Parathyroid adenoma (tissue), 2 donors: Measurements from ENCODE around the gene KATNBL1.

ENCODE experiments used
- H2AFZ ChIP-seq: fragments of 300-600 bp; sonication (generic); one replicate; pipeline ENCODE4 v1.7.0; 2017; ENCODE audit warnings: antibody characterized with exemption, mild to moderate bottlenecking
- H3K27ac ChIP-seq: fragments of 300-600 bp; sonication (generic); one replicate; pipeline ENCODE4 v1.7.0; 2017
- H3K27me3 ChIP-seq: fragments of 300-600 bp; sonication (generic); one replicate; pipeline ENCODE4 v1.7.0; 2017; ENCODE audit warnings: low read length; ENCODE audit not compliant: control insufficient read depth, insufficient read depth
- H3K36me3 ChIP-seq: fragments of 300-600 bp; sonication (generic); one replicate; pipeline ENCODE4 v1.7.0; 2017; ENCODE audit warnings: low read length; ENCODE audit not compliant: control insufficient read depth, insufficient read depth
- H3K4me1 ChIP-seq: fragments of 300-600 bp; sonication (generic); one replicate; pipeline ENCODE4 v1.7.0; 2017; ENCODE audit warnings: control low read depth
- H3K4me2 ChIP-seq: fragments of 300-600 bp; sonication (generic); one replicate; pipeline ENCODE4 v1.7.0; 2017; ENCODE audit warnings: low read length
- H3K4me3 ChIP-seq: fragments of 300-600 bp; sonication (generic); one replicate; pipeline ENCODE4 v1.7.0; 2017; ENCODE audit warnings: low read depth, low read length
- H3K79me2 ChIP-seq: fragments of 300-600 bp; sonication (generic); one replicate; pipeline ENCODE4 v1.7.0; 2017; ENCODE audit warnings: control low read depth
- H3K9ac ChIP-seq: fragments of 300-600 bp; sonication (generic); one replicate; pipeline ENCODE4 v1.7.0; 2017; ENCODE audit warnings: mild to moderate bottlenecking
- H3K9me3 ChIP-seq: fragments of 300-600 bp; sonication (generic); one replicate; pipeline ENCODE4 v1.7.0; 2017; ENCODE audit warnings: low read length; ENCODE audit not compliant: control insufficient read depth
- TF ChIP-seq, protein P1 (sequence below): fragments of 300-600 bp; sonication (generic); IDR thresholded peaks from one replicate; pipeline ENCODE4 v1.7.0; 2017; ENCODE audit warnings: antibody characterized with exemption, mild to moderate bottlenecking
- donor health status: primary hyperparathyroidism.

The KATNBL1 gene

DNA sequence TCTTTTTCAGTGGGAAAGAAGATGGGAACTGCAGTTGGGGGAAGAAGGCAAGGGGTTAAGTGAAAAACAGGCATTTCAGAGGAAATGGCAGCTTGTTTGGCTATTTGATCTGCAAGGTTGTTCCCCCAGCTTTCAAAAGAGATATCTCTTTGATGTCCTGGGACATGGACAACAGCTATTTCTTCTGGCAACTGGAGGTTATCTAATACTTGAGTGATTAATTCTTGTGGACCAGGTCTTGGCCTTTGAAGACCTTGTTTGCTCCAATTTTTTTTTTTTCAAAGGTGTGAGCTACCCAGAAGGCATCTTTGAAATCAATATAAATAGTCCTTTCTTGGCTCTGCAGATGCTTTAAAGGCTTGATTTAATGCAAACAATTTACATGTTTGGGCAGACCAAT lies 51.5 kb downstream of the KATNBL1 start:
- TF ChIP-seq, protein P1, sequence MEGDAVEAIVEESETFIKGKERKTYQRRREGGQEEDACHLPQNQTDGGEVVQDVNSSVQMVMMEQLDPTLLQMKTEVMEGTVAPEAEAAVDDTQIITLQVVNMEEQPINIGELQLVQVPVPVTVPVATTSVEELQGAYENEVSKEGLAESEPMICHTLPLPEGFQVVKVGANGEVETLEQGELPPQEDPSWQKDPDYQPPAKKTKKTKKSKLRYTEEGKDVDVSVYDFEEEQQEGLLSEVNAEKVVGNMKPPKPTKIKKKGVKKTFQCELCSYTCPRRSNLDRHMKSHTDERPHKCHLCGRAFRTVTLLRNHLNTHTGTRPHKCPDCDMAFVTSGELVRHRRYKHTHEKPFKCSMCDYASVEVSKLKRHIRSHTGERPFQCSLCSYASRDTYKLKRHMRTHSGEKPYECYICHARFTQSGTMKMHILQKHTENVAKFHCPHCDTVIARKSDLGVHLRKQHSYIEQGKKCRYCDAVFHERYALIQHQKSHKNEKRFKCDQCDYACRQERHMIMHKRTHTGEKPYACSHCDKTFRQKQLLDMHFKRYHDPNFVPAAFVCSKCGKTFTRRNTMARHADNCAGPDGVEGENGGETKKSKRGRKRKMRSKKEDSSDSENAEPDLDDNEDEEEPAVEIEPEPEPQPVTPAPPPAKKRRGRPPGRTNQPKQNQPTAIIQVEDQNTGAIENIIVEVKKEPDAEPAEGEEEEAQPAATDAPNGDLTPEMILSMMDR, result no peak
- H3K36me3 ChIP-seq, result no peaks in the 10 kb centered on the region
- H3K27ac ChIP-seq, result no peak overlapping the region
- H3K4me3 ChIP-seq, result no peak overlapping the region
- no peak overlapping the region for H3K4me2 ChIP-seq
- no peak overlapping the region for H3K9ac ChIP-seq
- no peaks in the 10 kb centered on the region for H3K9me3 ChIP-seq
- no peaks in the 10 kb centered on the region for H3K27me3 ChIP-seq
- no peaks in the 10 kb centered on the region for H3K79me2 ChIP-seq
- H3K4me1 ChIP-seq, result no peaks in the 10 kb centered on the region
- H2AFZ ChIP-seq, result no peak overlapping the region

DNA sequence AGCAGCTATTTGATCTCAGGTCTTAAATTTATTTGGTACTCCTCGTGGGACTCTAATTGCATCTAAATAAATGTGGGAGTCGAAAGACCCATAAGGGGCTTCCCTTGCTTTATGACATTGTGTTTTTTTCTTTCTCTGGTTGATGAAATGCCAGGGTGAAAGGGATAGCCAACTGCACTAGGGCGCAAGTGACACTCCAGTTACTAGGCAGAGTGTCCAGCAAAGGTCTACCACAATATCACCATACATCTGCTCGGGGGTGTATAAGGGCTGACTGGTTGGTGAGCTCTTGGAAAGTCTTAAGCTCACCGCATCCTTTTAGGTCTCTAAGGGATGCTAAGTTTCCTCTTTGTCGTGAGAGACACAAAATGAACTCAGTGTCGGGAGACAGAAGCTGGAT lies 54.0 kb downstream of the KATNBL1 start:
- Histone ChIP-seq H3K36me3 (no peaks in the 10 kb centered on the region), H3K27me3 (no peaks in the 10 kb centered on the region), H3K4me2 (no peak overlapping the region), H3K4me1 (no peaks in the 10 kb centered on the region), H3K9me3 (no peaks in the 10 kb centered on the region), H2AFZ (no peak overlapping the region), H3K9ac (no peak overlapping the region), H3K4me3 (no peak overlapping the region), H3K27ac (no peak overlapping the region), H3K79me2 (no peaks in the 10 kb centered on the region)
- TF ChIP-seq, protein P1, result no peak

DNA sequence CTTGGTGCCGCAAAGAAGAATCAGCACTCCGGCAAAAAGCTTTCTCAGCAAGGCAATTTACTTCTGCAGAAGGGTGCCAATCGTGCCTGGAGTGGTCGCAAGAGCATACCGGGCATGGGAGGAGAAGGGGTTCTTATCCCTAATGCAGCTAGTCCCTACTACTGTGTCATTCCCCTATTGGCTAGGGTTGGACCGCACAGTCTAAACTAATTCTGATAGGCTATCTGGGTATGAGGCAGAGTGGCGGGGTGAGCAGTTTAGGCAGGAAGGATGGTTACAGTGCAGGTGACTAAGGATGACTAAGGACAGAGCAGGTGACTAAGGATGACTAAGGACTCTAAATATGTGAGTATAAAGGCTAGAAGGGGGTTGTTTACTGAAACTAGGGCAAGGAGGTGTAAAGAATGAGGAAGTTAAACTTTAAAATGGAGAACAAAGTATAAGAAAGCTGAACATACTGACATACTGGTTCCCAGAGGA lies 55.1 kb downstream of the KATNBL1 start:
- Histone ChIP-seq H3K9ac (no peak overlapping the region), H3K4me1 (no peaks in the 10 kb centered on the region), H3K4me3 (no peak overlapping the region), H3K36me3 (no peaks in the 10 kb centered on the region), H3K9me3 (no peaks in the 10 kb centered on the region), H2AFZ (no peak overlapping the region), H3K4me2 (no peak overlapping the region), H3K27ac (no peak overlapping the region), H3K79me2 (no peaks in the 10 kb centered on the region), H3K27me3 (no peaks in the 10 kb centered on the region)
- TF ChIP-seq, protein P1, result no peak

DNA sequence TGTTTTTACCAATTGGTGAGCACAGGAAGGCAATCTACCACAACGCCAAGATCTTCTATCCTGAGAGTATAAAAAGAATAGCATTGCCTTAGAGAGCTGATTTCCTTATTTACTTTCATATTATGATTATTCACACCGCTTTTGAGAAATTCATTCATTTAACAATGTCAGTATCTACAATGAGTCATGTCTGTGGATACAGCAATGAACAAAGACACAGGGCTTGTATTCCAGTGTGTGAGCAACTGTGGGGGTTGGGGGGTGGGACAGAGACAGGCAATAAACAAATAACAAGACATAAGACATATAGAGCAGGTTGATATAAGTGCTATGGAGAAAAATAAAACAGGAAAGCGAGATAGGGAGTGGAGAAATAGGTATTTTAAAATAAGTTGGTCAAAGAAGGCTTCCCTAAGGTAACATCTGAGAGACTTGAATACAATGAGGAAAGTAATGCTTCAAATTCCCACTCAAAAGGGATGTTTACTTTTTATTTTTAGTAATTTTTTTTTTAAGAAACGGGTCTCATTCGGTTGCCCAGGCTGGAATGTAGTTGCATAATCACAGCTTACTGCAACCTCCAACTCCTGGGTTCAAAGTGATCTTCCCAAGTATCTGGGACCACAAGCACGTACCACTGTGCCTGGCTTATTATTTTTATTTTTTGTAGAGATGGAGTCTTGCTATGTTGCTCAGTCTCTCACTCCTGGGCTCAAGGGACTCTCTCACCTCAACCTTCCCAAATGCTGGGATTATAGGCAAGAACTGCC lies 62.3 kb downstream of the KATNBL1 start:
- Histone ChIP-seq H3K4me2 (no peak overlapping the region), H3K4me1 (no peaks in the 10 kb centered on the region), H3K27ac (no peak overlapping the region), H3K79me2 (no peaks in the 10 kb centered on the region), H3K36me3 (no peaks in the 10 kb centered on the region), H2AFZ (no peak overlapping the region), H3K9me3 (no peaks in the 10 kb centered on the region), H3K4me3 (no peak overlapping the region), H3K9ac (no peak overlapping the region), H3K27me3 (no peaks in the 10 kb centered on the region)
- TF ChIP-seq, protein P1, result no peak

DNA sequence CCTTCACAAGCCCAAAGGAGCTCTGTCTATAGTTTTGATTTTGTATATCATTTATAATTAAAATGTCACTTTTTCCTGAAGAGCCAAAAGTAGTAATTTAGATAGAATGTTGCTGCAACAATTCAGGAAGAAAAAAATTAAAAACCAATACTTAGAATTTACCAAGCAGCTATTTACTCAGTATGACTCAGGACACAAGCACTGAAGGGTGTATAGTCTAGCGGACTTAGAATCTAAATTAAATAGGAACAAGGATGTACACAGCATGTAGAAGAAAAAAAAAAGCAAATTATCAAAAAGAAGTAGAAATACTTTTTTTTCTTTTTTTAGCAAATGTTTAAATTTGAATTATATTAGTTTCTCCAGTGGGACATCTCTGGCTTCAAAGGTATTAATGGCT lies 76.4 kb downstream of the KATNBL1 start:
- H3K36me3 ChIP-seq, result no peaks in the 10 kb centered on the region
- TF ChIP-seq, protein P1, result no peak
- H3K4me1 ChIP-seq, result no peaks in the 10 kb centered on the region
- no peak overlapping the region for H3K4me2 ChIP-seq
- H2AFZ ChIP-seq, result no peak overlapping the region
- H3K27me3 ChIP-seq, result no peaks in the 10 kb centered on the region
- H3K9ac ChIP-seq, result no peak overlapping the region
- H3K9me3 ChIP-seq, result no peaks in the 10 kb centered on the region
- H3K79me2 ChIP-seq, result no peaks in the 10 kb centered on the region
- H3K4me3 ChIP-seq, result no peak overlapping the region
- H3K27ac ChIP-seq, result no peak overlapping the region
